Loucy (cell line): ENCODE data around the gene CTU1.

Experiments
- EZH2phosphoT487 ChIP-seq: fragments of 200-600 bp; IDR thresholded peaks from 2 replicates; pipeline ENCODE4 v1.6.1; 2018; ENCODE audit warnings: antibody characterized with exemption, mild to moderate bottlenecking, moderate library complexity, borderline replicate concordance
- TF ChIP-seq, protein P1 (sequence below): fragments of 200-600 bp; sonication (generic); conservative IDR thresholded peaks from 2 replicates; pipeline ENCODE4 v1.5.1; 2014; ENCODE audit warnings: mild to moderate bottlenecking, antibody characterized with exemption, low read length

DNA sequence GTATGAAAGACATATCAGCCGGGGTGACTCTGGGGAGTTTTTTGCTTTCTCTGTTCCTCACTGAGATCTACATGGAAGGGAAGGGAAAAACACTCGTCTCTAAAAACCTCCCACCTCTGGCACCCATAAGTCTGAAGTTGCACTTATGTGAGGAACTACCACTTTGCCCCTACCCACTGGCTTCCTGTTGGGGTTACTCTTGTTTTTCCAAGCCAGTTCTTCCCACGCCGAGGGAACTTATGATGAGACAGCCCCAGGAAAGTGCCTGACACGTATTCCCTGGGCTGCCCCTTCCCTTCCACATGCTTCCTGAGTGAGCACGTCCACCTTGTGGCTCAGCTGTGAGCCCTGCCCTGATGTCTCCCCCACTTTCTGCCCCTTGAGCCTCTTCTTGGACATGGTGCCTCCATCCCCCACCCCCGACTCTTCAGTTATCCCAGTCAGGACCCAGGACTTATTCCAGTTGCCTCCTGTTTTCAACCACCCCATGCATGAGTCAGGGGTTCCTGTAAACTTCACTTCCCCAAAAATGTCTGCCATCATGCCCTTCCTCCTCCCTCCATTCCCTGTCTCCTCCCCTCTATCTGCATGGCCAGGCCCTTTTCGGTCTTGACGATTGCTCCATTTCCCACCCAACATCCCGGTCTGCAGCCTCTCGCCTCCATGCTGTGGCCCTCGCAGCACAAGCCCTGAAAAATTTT, 28.8 kb upstream of the CTU1 start:
- TF ChIP-seq EZH2phosphoT487 = no peak
- TF ChIP-seq, protein P1, sequence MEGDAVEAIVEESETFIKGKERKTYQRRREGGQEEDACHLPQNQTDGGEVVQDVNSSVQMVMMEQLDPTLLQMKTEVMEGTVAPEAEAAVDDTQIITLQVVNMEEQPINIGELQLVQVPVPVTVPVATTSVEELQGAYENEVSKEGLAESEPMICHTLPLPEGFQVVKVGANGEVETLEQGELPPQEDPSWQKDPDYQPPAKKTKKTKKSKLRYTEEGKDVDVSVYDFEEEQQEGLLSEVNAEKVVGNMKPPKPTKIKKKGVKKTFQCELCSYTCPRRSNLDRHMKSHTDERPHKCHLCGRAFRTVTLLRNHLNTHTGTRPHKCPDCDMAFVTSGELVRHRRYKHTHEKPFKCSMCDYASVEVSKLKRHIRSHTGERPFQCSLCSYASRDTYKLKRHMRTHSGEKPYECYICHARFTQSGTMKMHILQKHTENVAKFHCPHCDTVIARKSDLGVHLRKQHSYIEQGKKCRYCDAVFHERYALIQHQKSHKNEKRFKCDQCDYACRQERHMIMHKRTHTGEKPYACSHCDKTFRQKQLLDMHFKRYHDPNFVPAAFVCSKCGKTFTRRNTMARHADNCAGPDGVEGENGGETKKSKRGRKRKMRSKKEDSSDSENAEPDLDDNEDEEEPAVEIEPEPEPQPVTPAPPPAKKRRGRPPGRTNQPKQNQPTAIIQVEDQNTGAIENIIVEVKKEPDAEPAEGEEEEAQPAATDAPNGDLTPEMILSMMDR = no peak
